Measurements from ENCODE around the gene NLRP12.
"Not testable (repeated sequence)": the region's sequence is repeated elsewhere in the genome, so short reads cannot be mapped to it uniquely, and the experiment has no call there.

NLRP12 gene

DNA sequence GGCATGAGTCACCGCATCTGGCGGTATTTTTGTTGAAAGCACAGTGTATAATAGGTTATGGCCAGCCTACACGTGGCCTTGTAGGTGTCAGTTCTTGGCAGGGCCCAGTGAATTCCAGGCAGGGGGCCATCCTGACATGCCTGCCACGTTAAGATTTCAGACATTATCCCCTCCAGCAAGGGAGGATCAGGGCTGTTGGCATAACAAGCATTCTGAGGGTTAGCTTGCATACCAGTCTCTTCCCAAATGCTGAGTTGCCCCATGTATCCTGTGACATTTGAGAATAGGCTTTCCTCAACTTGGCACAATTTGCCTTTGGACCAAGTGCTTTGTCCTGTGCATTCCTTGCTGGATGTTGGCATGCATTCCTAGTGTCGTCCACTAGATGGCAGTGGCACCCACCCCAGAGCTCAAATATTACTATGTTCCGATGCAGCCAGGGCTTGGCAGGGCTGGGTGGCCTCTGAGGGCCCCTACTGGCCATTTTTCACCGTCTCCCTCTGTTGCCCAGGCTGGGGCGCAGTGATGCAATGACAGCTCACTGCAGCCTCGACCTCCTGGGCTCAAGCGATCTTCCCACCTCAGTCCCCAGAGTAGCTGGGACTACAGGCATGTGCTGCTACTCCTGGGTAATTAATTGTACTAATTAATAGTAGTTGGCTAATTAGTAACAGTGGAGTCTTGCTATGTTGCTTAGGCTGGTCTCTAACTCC is 31.2 kb downstream of the NLRP12 start:
- no peak overlapping the region for H3K27ac ChIP-seq (ENCODE audit: low read depth, low read length)

GRCh38 chr19:53789708-53790678 is 34.1 kb downstream of the NLRP12 start:
- H3K9me3 ChIP-seq (ENCODE audit: low read length) = no peaks in the 10 kb centered on the region
- no peaks in the 10 kb centered on the region for H3K4me1 ChIP-seq (ENCODE audit: insufficient read depth, low read length)
- no peak overlapping the region for H3K9ac ChIP-seq (ENCODE audit: low read length)

More for the DNA sequence above, 31.2 kb downstream of the NLRP12 start:
- H3K27me3 ChIP-seq (ENCODE audit: control insufficient read depth in 1 of 2, insufficient read depth in 2 of 2, low read length in 2 of 2) = no peaks in the 10 kb centered on the region
- no peaks in the 10 kb centered on the region for H3K9me3 ChIP-seq (ENCODE audit: low read length)
- H3K4me1 ChIP-seq (ENCODE audit: insufficient read depth, low read length) = no peaks in the 10 kb centered on the region
- no peak overlapping the region for H3K9ac ChIP-seq (ENCODE audit: low read length)
- no peak overlapping the region for H3K4me3 ChIP-seq (ENCODE audit: low read depth in 1 of 2, low read length in 2 of 2)
- H3K36me3 ChIP-seq (ENCODE audit: insufficient read depth, low read length) = no peaks in the 10 kb centered on the region

GRCh38 chr19:53787266-53787665 is 36.8 kb downstream of the NLRP12 start:
- no peaks in the 10 kb centered on the region for H3K9me3 ChIP-seq (ENCODE audit: low read length)
- H3K9ac ChIP-seq (ENCODE audit: low read length) = no peak overlapping the region
- no peak overlapping the region for H3K4me3 ChIP-seq (ENCODE audit: low read depth in 1 of 2, low read length in 2 of 2)
- H3K36me3 ChIP-seq (ENCODE audit: insufficient read depth, low read length) = no peaks in the 10 kb centered on the region
- H3K27me3 ChIP-seq (ENCODE audit: control insufficient read depth in 1 of 2, insufficient read depth in 2 of 2, low read length in 2 of 2) = no peaks in the 10 kb centered on the region
- no peak overlapping the region for H3K27ac ChIP-seq (ENCODE audit: low read depth, low read length)
- no peaks in the 10 kb centered on the region for H3K4me1 ChIP-seq (ENCODE audit: insufficient read depth, low read length)

More at GRCh38 chr19:53789708-53790678, 34.1 kb downstream of the NLRP12 start:
- Histone ChIP-seq H3K4me3 (ENCODE audit: low read depth in 1 of 2, low read length in 2 of 2) (no peak overlapping the region), H3K36me3 (ENCODE audit: insufficient read depth, low read length) (no peaks in the 10 kb centered on the region), H3K27me3 (ENCODE audit: control insufficient read depth in 1 of 2, insufficient read depth in 2 of 2, low read length in 2 of 2) (no peaks in the 10 kb centered on the region), H3K27ac (ENCODE audit: low read depth, low read length) (no peak overlapping the region)

DNA sequence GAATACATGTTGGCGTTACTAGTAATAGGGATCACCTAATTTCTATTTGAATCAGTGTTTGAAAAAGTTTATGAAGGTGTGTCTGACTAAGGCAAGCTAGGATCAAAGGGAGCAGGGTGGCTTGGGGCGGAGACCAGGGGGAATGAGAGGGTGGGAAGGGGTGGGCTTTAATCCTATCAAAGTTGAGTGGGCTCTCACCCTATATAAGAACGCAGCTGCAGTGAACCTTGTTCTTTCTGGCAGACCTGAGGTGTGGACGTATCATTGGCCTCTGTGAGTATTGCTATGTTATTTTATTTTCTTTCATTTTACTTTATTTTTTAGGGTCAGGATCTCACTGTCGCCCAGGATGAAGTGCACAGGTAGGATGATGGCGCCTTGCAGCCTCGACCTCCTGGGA is 37.4 kb downstream of the NLRP12 start:
- Histone ChIP-seq H3K4me1 (ENCODE audit: insufficient read depth, low read length) (no peaks in the 10 kb centered on the region), H3K27ac (ENCODE audit: low read depth, low read length) (no peak overlapping the region), H3K9ac (ENCODE audit: low read length) (no peak overlapping the region), H3K36me3 (ENCODE audit: insufficient read depth, low read length) (no peaks in the 10 kb centered on the region), H3K9me3 (ENCODE audit: low read length) (no peaks in the 10 kb centered on the region), H3K27me3 (ENCODE audit: control insufficient read depth in 1 of 2, insufficient read depth in 2 of 2, low read length in 2 of 2) (no peaks in the 10 kb centered on the region), H3K4me3 (ENCODE audit: low read depth in 1 of 2, low read length in 2 of 2) (no peak overlapping the region)

DNA sequence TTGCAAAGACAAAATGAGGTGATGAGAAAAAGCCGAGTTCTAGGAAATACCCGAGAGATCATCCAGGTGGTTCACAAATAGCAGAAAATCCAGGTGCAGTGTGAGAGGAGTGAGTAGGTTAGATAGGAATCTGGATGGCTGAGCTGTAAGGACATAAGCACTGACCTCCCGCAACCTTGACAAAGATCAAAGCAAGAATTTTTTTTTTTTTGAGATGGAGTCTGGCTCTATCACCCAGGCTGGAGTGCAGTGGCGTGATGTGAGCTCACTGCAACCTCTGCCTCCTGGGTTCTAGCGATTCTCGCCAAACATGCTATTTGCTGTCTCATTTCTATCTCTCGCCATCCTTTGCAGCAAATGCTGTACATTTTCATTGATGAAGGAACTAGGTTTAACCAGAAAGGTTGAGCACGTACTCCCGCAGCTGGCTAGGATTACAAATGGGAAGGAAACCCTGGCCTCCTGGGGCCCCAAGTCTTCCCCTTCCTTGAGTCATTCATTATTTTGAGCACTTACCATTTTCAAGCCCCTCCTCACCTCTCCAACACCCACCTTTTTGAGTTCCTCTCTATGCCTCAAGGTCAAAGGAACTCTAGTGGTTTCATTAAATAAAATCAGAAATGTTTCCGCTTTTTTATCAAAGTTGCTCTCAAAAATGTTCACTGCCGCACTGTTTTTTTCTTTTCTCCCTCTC is 38.8 kb downstream of the NLRP12 start:
- no peaks in the 10 kb centered on the region for H3K9me3 ChIP-seq (ENCODE audit: low read length)
- no peaks in the 10 kb centered on the region for H3K27me3 ChIP-seq (ENCODE audit: control insufficient read depth in 1 of 2, insufficient read depth in 2 of 2, low read length in 2 of 2)
- H3K4me1 ChIP-seq (ENCODE audit: insufficient read depth, low read length) = no peaks in the 10 kb centered on the region
- no peak overlapping the region for H3K9ac ChIP-seq (ENCODE audit: low read length)
- no peak overlapping the region for H3K27ac ChIP-seq (ENCODE audit: low read depth, low read length)
- no peaks in the 10 kb centered on the region for H3K36me3 ChIP-seq (ENCODE audit: insufficient read depth, low read length)
- H3K4me3 ChIP-seq (ENCODE audit: low read depth in 1 of 2, low read length in 2 of 2) = no peak overlapping the region

GRCh38 chr19:53782698-53783097 is 41.4 kb downstream of the NLRP12 start:
- Histone ChIP-seq H3K27me3 (ENCODE audit: control insufficient read depth in 1 of 2, insufficient read depth in 2 of 2, low read length in 2 of 2) (no peaks in the 10 kb centered on the region), H3K4me3 (ENCODE audit: low read depth in 1 of 2, low read length in 2 of 2) (no peak overlapping the region), H3K4me1 (ENCODE audit: insufficient read depth, low read length) (no peaks in the 10 kb centered on the region), H3K27ac (ENCODE audit: low read depth, low read length) (no peak overlapping the region), H3K36me3 (ENCODE audit: insufficient read depth, low read length) (no peaks in the 10 kb centered on the region), H3K9ac (ENCODE audit: low read length) (no peak overlapping the region), H3K9me3 (ENCODE audit: low read length) (no peaks in the 10 kb centered on the region)

DNA sequence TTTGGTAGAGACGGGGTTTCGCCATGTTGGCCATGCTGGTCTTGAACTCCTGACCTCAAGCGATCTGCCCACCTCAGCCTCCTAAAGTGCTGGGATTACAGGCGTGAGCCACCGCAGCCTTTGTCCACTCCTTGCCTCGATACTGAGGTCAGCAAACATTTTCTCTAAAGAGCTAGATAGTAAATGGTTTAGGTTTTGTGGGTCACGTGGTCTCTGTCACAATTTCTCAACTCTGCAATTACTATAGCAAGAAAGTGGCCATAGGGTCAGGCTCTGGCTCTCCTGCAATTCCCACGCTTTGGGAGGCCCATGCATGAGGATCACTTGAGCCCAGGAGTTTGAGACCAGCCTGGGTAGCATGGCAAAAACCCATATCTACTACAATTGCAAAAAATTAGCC is 42.8 kb downstream of the NLRP12 start:
- H3K9ac ChIP-seq (ENCODE audit: low read length); H3K27me3 ChIP-seq (ENCODE audit: control insufficient read depth in 1 of 2, insufficient read depth in 2 of 2, low read length in 2 of 2); H3K9me3 ChIP-seq (ENCODE audit: low read length); H3K27ac ChIP-seq (ENCODE audit: low read depth, low read length); H3K36me3 ChIP-seq (ENCODE audit: insufficient read depth, low read length); H3K4me1 ChIP-seq (ENCODE audit: insufficient read depth, low read length); H3K4me3 ChIP-seq (ENCODE audit: low read depth in 1 of 2, low read length in 2 of 2): not testable (repeated sequence)

GRCh38 chr19:53780506-53780905 is 43.6 kb downstream of the NLRP12 start:
- Histone ChIP-seq H3K27me3 (ENCODE audit: control insufficient read depth in 1 of 2, insufficient read depth in 2 of 2, low read length in 2 of 2) (no peaks in the 10 kb centered on the region), H3K27ac (ENCODE audit: low read depth, low read length) (no peak overlapping the region), H3K4me3 (ENCODE audit: low read depth in 1 of 2, low read length in 2 of 2) (no peak overlapping the region), H3K4me1 (ENCODE audit: insufficient read depth, low read length) (no peaks in the 10 kb centered on the region), H3K9ac (ENCODE audit: low read length) (no peak overlapping the region), H3K36me3 (ENCODE audit: insufficient read depth, low read length) (no peaks in the 10 kb centered on the region), H3K9me3 (ENCODE audit: low read length) (no peaks in the 10 kb centered on the region)

- Histone ChIP-seq H3K4me1 (ENCODE audit: insufficient read depth, low read length) (no peaks in the 10 kb centered on the region), H3K4me3 (ENCODE audit: low read depth in 1 of 2, low read length in 2 of 2) (no peak overlapping the region), H3K27ac (ENCODE audit: low read depth, low read length) (no peak overlapping the region), H3K9ac (ENCODE audit: low read length) (no peak overlapping the region), H3K9me3 (ENCODE audit: low read length) (no peaks in the 10 kb centered on the region), H3K36me3 (ENCODE audit: insufficient read depth, low read length) (no peaks in the 10 kb centered on the region), H3K27me3 (ENCODE audit: control insufficient read depth in 1 of 2, insufficient read depth in 2 of 2, low read length in 2 of 2) (no peaks in the 10 kb centered on the region)
Observed at GRCh38 chr19:53775524-53775923, 48.6 kb downstream of the NLRP12 start.

DNA sequence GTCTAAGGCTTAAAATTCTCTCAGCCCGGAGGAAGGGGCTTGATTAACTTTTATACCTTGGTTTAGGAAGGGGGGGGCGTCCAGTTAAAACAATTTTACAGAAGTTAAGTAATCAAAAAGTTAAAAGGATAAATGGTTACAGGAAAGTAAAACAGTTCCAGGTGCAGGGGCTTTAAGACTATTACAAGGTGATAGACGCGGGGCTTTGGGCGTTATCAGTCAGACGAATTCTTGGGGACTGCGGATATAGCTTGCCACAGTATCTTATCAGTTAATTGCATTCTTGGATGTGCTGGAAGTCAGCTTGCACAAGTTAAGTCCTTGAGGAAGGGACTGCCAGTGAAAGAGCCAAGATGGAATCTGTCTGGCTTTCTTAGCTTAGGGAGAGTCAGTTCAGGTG is 49.6 kb downstream of the NLRP12 start:
- not testable (repeated sequence) for H3K9ac ChIP-seq (ENCODE audit: low read length); H3K4me1 ChIP-seq (ENCODE audit: insufficient read depth, low read length); H3K27ac ChIP-seq (ENCODE audit: low read depth, low read length); H3K27me3 ChIP-seq (ENCODE audit: control insufficient read depth in 1 of 2, insufficient read depth in 2 of 2, low read length in 2 of 2); H3K9me3 ChIP-seq (ENCODE audit: low read length); H3K4me3 ChIP-seq (ENCODE audit: low read depth in 1 of 2, low read length in 2 of 2); H3K36me3 ChIP-seq (ENCODE audit: insufficient read depth, low read length)

DNA sequence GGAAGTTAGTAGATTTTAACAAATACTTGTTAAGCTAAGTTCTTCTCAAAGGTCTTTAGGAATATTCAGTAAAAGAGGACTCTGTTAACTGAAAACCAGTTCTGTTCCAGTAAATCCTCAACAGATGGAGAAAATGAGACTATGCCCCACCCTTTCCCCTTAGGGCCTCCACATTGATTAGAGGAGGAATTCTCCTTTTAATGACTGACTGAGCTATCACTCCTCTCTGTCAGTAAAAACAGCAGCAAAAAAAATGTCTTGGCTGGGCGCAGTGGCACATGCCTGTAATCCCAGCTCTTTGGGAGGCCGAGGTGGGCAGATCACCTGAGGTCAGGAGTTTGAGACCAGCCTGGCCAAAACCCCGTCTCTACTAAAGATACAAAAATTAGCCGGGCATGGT is 50.1 kb downstream of the NLRP12 start:
- H3K27me3 ChIP-seq (ENCODE audit: control insufficient read depth in 1 of 2, insufficient read depth in 2 of 2, low read length in 2 of 2) = no peaks in the 10 kb centered on the region
- no peaks in the 10 kb centered on the region for H3K4me1 ChIP-seq (ENCODE audit: insufficient read depth, low read length)
- no peaks in the 10 kb centered on the region for H3K36me3 ChIP-seq (ENCODE audit: insufficient read depth, low read length)
- H3K9ac ChIP-seq (ENCODE audit: low read length) = no peak overlapping the region
- H3K4me3 ChIP-seq (ENCODE audit: low read depth in 1 of 2, low read length in 2 of 2) = no peak overlapping the region
- no peak overlapping the region for H3K27ac ChIP-seq (ENCODE audit: low read depth, low read length)
- no peaks in the 10 kb centered on the region for H3K9me3 ChIP-seq (ENCODE audit: low read length)
